SJSA1 (cell line): ENCODE results near the gene UBR7. TPM values are rescaled to one million over a fixed set of nuclear protein-coding genes. Genes with fewer than 3 reads are reported as not detected.

Experiments
- total RNA-seq: library from RNA; depleted of rRNA; stranded (reverse); fragments of >200 nt; shearing (Covaris generic); gene quantifications from 2 replicates; pipeline ENCODE4 v1.2.3, GENCODE V29; 2014; rRNA removed

Gene UBR7
- total RNA-seq, 1 experiment from 2014 or later = 64.1 TPM

Other genes with a start within 250 kb of the UBR7 start
- 56.2 and 57.5 TPM in 2 replicates for gene ITPK1, start 91.3 kb upstream of the UBR7 start, total RNA-seq
- 10.0 and 10.6 TPM in 2 replicates for gene MOAP1, start 22.4 kb upstream of the UBR7 start, total RNA-seq
- gene LYSET, start 21.9 kb upstream of the UBR7 start, total RNA-seq = 7.8 and 10.9 TPM in 2 replicates
- gene GON7, start 191 bp upstream of the UBR7 start, total RNA-seq = 16.9 and 18.3 TPM in 2 replicates
- 7.1 and 17.2 TPM in 2 replicates for gene BTBD7, start 125.8 kb downstream of the UBR7 start, total RNA-seq
- gene COX8C, start 139.9 kb downstream of the UBR7 start, total RNA-seq = not detected in 2 replicates
- 0.05 and 0.13 TPM in 2 replicates for gene UNC79, start 223.7 kb downstream of the UBR7 start, total RNA-seq